Calu3 (cell line): ENCODE results near the gene ZNF280D. TPM values are rescaled to one million over a fixed set of nuclear protein-coding genes. Genes with fewer than 3 reads are reported as not detected.

Source experiments
- BruUV-seq: library from RNA; stranded (reverse); fragments of 400-500 nt; replicated peaks from 2 replicates; lab custom pipeline; 2021; lab: Mats Ljungman, UMichigan
- CTCF ChIA-PET: fragments of 300-600 bp; sonication (Branson Sonifier 250); formaldehyde crosslinking; loops from one replicate; lab custom pipeline; 2022; ENCODE audit warnings: antibody characterized with exemption; lab: Charles Lee
- DNase-seq: peaks from one replicate; pipeline ENCODE4 v3.0.0; 2022
- H3K27ac Mint-ChIP-seq: one replicate; pipeline ENCODE4 v1.8.0; 2022; ENCODE audit warnings: mixed read lengths; ENCODE audit not compliant: unreplicated experiment
- H3K27me3 Mint-ChIP-seq: one replicate; pipeline ENCODE4 v1.8.0; 2022; ENCODE audit warnings: mixed read lengths; ENCODE audit not compliant: unreplicated experiment
- H3K36me3 Mint-ChIP-seq: one replicate; pipeline ENCODE4 v1.8.0; 2022; ENCODE audit warnings: mild to moderate bottlenecking, moderate library complexity, mixed read lengths; ENCODE audit not compliant: insufficient read depth, unreplicated experiment
- H3K4me1 Mint-ChIP-seq: one replicate; pipeline ENCODE4 v1.8.0; 2022; ENCODE audit warnings: mild to moderate bottlenecking, low read depth, mixed read lengths; ENCODE audit not compliant: unreplicated experiment
- H3K4me3 Mint-ChIP-seq: one replicate; pipeline ENCODE4 v1.8.0; 2022; ENCODE audit warnings: mild to moderate bottlenecking, low read depth, moderate library complexity, mixed read lengths; ENCODE audit not compliant: unreplicated experiment
- H3K9me3 Mint-ChIP-seq: one replicate; pipeline ENCODE4 v1.8.0; 2022; ENCODE audit warnings: low read depth, mixed read lengths; ENCODE audit not compliant: unreplicated experiment
- intact Hi-C: fragments of 100-400 bp; cut with micrococcal nuclease; formaldehyde crosslinking; loops from one replicate; pipeline ENCODE4 v1.10.0; 2022; ENCODE audit not compliant: unreplicated experiment
- total RNA-seq: library from RNA; stranded (reverse); gene quantifications from 2 replicates; pipeline ENCODE4 v1.2.3, GENCODE V29; 2022
- TF ChIP-seq, protein P1 (sequence below): fragments of 200-600 bp; IDR thresholded peaks from one replicate; pipeline ENCODE4 v1.8.0; 2022; ENCODE audit warnings: antibody characterized with exemption; ENCODE audit not compliant: unreplicated experiment

ZNF280D gene
- total RNA-seq, 1 experiment from 2014 or later, result 36.0 TPM

GRCh38 chr15:56631765-56632164 lies 101.5 kb downstream of the ZNF280D start:
- Mint-ChIP-seq H3K27ac (peak overlapping the region; percentile 56), H3K27me3 (no peaks in the 10 kb centered on the region), H3K4me1 (peaks cover 12% of the 10 kb centered on the region), H3K9me3 (no peaks in the 10 kb centered on the region), H3K36me3 (no peaks in the 10 kb centered on the region), H3K4me3 (no peak overlapping the region)
- CTCF ChIA-PET, result no interaction called here
- intact Hi-C loops, result no loop called here
- BruUV-seq, result no TSS peak
- TF ChIP-seq, protein P1, sequence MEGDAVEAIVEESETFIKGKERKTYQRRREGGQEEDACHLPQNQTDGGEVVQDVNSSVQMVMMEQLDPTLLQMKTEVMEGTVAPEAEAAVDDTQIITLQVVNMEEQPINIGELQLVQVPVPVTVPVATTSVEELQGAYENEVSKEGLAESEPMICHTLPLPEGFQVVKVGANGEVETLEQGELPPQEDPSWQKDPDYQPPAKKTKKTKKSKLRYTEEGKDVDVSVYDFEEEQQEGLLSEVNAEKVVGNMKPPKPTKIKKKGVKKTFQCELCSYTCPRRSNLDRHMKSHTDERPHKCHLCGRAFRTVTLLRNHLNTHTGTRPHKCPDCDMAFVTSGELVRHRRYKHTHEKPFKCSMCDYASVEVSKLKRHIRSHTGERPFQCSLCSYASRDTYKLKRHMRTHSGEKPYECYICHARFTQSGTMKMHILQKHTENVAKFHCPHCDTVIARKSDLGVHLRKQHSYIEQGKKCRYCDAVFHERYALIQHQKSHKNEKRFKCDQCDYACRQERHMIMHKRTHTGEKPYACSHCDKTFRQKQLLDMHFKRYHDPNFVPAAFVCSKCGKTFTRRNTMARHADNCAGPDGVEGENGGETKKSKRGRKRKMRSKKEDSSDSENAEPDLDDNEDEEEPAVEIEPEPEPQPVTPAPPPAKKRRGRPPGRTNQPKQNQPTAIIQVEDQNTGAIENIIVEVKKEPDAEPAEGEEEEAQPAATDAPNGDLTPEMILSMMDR, result no peak
- DNase-seq, result no peak

DNA sequence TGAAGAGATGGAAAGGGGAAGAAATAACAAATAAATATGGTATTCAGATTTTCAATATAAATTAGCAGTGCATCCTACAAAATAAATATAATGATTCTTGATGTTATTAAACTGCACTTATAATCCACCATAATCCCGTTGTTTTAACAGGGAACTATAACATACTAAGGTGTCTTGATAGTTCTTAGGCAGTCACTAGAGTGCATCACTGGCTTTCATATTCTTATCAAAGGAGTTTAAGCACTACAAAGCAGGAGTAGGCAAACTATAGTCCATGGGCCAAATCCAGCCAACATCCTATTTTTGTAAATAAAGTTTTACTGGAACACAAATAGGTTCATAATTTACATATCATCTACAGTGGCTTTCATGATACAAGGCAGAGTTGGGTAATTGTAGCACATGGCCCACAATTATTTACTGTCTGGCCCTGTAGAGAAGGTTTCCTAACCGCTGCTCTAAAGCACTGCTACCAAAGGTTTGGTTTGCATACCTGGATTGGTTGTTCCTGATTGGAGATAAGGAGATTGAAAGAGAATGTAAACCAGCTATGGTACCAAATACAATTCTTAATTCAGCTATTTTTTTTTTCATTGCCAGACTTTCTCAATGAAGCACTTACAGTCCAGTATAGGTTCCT lies 104.3 kb downstream of the ZNF280D start:
- Mint-ChIP-seq H3K27ac (no peak overlapping the region), H3K9me3 (no peaks in the 10 kb centered on the region), H3K4me1 (peaks cover 12% of the 10 kb centered on the region), H3K36me3 (no peaks in the 10 kb centered on the region), H3K4me3 (no peak overlapping the region), H3K27me3 (no peaks in the 10 kb centered on the region)
- intact Hi-C loops, result no loop called here
- TF ChIP-seq, protein P1, result no peak
- no peak for DNase-seq
- CTCF ChIA-PET, result interaction anchor here (1.2 kb wide), 1 partner anchor 12 kb away, joined by 3 read pairs; no protein-coding TSS in a partner anchor
- BruUV-seq, result no TSS peak

DNA sequence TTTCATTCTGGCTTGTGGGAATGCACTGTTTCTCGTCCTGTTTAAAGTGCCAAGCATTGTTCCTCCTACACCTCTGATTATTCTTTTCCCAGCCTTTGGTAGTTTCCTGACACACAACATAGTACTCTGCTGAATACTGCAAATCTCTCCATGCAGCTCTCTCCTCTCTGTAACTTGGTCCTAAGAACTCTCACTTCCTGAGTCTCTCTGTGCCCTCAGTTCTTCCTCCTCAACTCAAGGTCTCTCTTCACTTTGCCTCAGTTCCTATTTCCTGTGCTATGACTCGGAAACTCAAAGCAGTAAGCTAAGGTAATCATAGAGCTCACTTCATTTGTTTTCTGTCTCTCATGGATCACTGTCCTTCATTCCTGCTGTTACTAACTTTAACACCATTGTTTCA lies 113.4 kb downstream of the ZNF280D start:
- BruUV-seq, result no TSS peak
- Mint-ChIP-seq H3K4me3 (no peak overlapping the region), H3K4me1 (peaks cover 8% of the 10 kb centered on the region), H3K27me3 (no peaks in the 10 kb centered on the region), H3K27ac (no peak overlapping the region), H3K9me3 (no peaks in the 10 kb centered on the region), H3K36me3 (no peaks in the 10 kb centered on the region)
- TF ChIP-seq, protein P1, result no peak
- no peak for DNase-seq
- intact Hi-C loops, result no loop called here
- CTCF ChIA-PET, result interaction anchor here (0.8 kb wide), 1 partner anchor 46 kb away, joined by 3 read pairs; no protein-coding TSS in a partner anchor

GRCh38 chr15:56617628-56618027 lies 115.7 kb downstream of the ZNF280D start:
- CTCF ChIA-PET, result no interaction called here
- H3K4me3 Mint-ChIP-seq, result no peak overlapping the region
- intact Hi-C loops, result no loop called here
- H3K9me3 Mint-ChIP-seq, result no peaks in the 10 kb centered on the region
- peaks cover 8% of the 10 kb centered on the region for H3K4me1 Mint-ChIP-seq
- TF ChIP-seq, protein P1, result no peak
- no TSS peak for BruUV-seq
- H3K27ac Mint-ChIP-seq, result no peak overlapping the region
- H3K36me3 Mint-ChIP-seq, result no peaks in the 10 kb centered on the region
- no peak for DNase-seq
- no peaks in the 10 kb centered on the region for H3K27me3 Mint-ChIP-seq
